ENCODE data around the gene MGP. TPM values are rescaled to one million over a fixed set of nuclear protein-coding genes. Genes with fewer than 3 reads are reported as not detected.

MGP gene
- 39.0 and 76.2 TPM in 2 replicates for total RNA-seq (2014; rRNA removed; shearing (Covaris generic))

- peak; percentile 74 for DNase-seq (ENCODE audit: low read depth)
Observed at GRCh38 chr12:14885718-14886221, at the start of gene MGP. MGP (minus strand) TSS chr12:14885854; CDS start chr12:14885791, 63 bp downstream.

GRCh38 chr12:14935031-14935430 is 49.4 kb upstream of the MGP start:
- DNase-seq (ENCODE audit: low read depth) = no peak

- no peak for DNase-seq (ENCODE audit: low read depth)
Observed at GRCh38 chr12:14934511-14934910, 48.9 kb upstream of the MGP start.

GRCh38 chr12:14931791-14932560 is 46.3 kb upstream of the MGP start:
- DNase-seq (ENCODE audit: low read depth) = no peak

GRCh38 chr12:14931359-14931758 is 45.7 kb upstream of the MGP start:
- no peak for DNase-seq (ENCODE audit: low read depth)

- DNase-seq (ENCODE audit: low read depth) = no peak
Observed at GRCh38 chr12:14930299-14930698, 44.6 kb upstream of the MGP start.

- no peak for DNase-seq (ENCODE audit: low read depth)
Observed at GRCh38 chr12:14928931-14929330, 43.3 kb upstream of the MGP start.

GRCh38 chr12:14927267-14927666 is 41.6 kb upstream of the MGP start:
- DNase-seq (ENCODE audit: low read depth) = no peak

GRCh38 chr12:14924541-14924940 is 38.9 kb upstream of the MGP start:
- no peak for DNase-seq (ENCODE audit: low read depth)

GRCh38 chr12:14923944-14924343 is 38.3 kb upstream of the MGP start:
- DNase-seq (ENCODE audit: low read depth) = no peak

- no peak for DNase-seq (ENCODE audit: low read depth)
Observed at GRCh38 chr12:14921218-14921617, 35.6 kb upstream of the MGP start.

GRCh38 chr12:14920475-14921126 is 34.9 kb upstream of the MGP start:
- DNase-seq (ENCODE audit: low read depth) = no peak

- DNase-seq (ENCODE audit: low read depth) = no peak
Observed at GRCh38 chr12:14919455-14919854, 33.8 kb upstream of the MGP start.

GRCh38 chr12:14915736-14916135 is 30.1 kb upstream of the MGP start:
- DNase-seq (ENCODE audit: low read depth) = no peak

- no peak for DNase-seq (ENCODE audit: low read depth)
Observed at GRCh38 chr12:14913381-14913781, 27.7 kb upstream of the MGP start.

GRCh38 chr12:14911131-14911530 is 25.5 kb upstream of the MGP start:
- DNase-seq (ENCODE audit: low read depth) = no peak

GRCh38 chr12:14910090-14910915 is 24.6 kb upstream of the MGP start:
- DNase-seq (ENCODE audit: low read depth) = peak; percentile 72

GRCh38 chr12:14907953-14908352 is 22.3 kb upstream of the MGP start:
- peak; percentile 14 for DNase-seq (ENCODE audit: low read depth)

- no peak for DNase-seq (ENCODE audit: low read depth)
Observed at GRCh38 chr12:14906114-14906513, 20.5 kb upstream of the MGP start.

- DNase-seq (ENCODE audit: low read depth) = no peak
Observed at GRCh38 chr12:14905269-14906004, 19.8 kb upstream of the MGP start.

GRCh38 chr12:14904854-14905253 is 19.2 kb upstream of the MGP start:
- no peak for DNase-seq (ENCODE audit: low read depth)

Data from Daoy (cell line).